GM21360 (cell line): ENCODE measurements around the gene KCNS1.

ENCODE experiments used
- ATAC-seq: cut with Tn5 transposase; IDR thresholded peaks from one replicate; pipeline ENCODE4 v1.9.1; 2021; ENCODE audit warnings: mild to moderate bottlenecking, moderate library complexity; ENCODE audit not compliant: unreplicated experiment

The KCNS1 gene

DNA sequence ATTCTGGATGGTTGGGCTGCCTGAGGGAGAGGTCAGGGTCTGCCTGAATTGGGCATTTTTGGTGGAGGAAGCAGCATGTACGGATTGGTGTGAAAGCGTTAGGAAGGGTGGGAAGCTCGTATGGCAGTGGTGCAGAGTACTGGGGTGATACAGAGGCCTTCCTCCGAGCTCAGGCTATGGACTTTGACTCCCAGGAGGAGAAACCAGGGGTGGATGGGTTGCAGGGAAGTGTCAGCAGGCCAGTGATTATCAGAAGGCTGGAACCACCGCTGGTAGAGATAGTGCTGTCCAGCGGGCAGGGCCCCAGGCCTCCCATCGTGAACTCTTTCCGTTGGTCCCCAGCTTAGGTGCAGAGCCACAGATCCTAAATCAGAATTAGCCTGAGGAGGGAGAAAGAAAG lies 8.7 kb upstream of the KCNS1 start:
- no peak for ATAC-seq

GRCh38 chr20:45105317-45105716 lies 4.4 kb upstream of the KCNS1 start:
- no peak for ATAC-seq

- no peak for ATAC-seq
These were observed 3.9 kb upstream of the KCNS1 start for GRCh38 chr20:45104786-45105185.

DNA sequence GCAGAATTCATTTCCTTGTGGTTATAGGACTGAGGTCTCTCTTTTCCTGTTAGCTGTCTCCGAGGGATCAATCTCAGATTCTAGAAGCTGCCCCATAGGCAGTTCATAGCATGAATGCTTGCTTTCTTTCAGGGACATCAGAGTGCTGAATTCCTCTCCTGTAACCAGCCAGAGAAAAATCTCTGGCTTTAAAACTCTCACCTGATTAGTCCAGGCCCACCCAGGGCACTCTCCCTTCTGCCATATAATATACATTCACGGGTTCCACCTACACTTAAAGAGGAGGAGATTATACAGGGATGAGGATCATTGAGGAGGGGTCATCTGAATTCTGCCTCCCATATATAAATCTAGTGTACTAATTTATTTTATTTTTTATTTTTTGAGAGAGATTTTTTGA lies 2.1 kb upstream of the KCNS1 start:
- no peak for ATAC-seq

- no peak for ATAC-seq
These were observed 465 bp upstream of the KCNS1 start for GRCh38 chr20:45101333-45101850.

GRCh38 chr20:45098103-45098773 lies 2.7 kb downstream of the KCNS1 start:
- ATAC-seq, result no peak

DNA sequence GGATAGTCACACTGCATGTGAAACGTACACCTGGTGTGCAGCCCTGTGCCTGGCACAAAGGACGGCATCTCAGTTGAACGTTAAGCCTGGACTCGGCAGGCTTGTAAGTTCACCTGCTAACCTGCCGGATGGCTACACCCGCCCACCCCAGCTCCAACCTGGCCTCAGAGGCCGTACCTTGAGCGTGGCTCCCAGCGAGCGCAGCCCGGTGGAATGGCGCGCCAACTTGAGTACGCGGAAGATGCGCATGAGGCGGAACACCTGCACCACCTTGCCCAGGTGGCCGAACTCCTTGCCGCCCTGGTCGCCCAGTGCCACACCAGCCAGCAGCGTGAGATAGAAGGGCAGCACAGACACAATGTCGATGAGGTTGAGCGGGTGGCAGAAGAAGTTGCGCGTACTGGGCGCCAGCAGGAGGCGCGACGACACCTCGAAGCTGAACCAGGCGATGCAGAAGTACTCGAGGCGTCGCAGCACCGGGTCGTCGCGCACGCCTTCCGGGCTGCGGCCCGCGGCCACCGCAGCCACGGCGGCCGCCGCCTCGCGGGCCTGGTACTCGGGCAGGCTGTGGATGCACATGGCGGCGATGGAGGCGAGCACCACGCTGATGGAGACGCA lies 3.3 kb downstream of the KCNS1 start:
- ATAC-seq, result no peak

GRCh38 chr20:45096781-45097180 lies 4.1 kb downstream of the KCNS1 start:
- ATAC-seq, result no peak

DNA sequence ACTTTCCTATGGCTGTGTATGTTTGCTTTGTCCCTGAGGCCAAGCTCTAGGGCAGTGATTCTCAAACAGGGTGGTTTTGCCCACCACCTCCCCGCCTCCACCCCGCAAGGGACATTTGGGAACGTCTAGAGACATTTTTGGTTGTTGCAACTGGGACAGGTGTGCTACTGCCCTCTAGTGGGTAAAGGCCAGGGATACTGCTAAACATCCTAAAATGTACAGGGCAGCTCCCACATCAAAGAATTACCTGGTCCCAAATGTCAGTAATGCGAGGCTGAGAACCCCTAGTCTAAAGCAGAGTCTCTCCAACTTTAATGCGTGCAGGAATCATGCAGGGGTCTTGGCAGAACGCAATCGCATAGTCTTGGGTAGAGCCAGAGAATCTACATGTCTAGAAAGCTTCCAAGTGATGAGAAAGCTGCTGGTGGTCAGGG lies 5.1 kb downstream of the KCNS1 start:
- ATAC-seq, result no peak

DNA sequence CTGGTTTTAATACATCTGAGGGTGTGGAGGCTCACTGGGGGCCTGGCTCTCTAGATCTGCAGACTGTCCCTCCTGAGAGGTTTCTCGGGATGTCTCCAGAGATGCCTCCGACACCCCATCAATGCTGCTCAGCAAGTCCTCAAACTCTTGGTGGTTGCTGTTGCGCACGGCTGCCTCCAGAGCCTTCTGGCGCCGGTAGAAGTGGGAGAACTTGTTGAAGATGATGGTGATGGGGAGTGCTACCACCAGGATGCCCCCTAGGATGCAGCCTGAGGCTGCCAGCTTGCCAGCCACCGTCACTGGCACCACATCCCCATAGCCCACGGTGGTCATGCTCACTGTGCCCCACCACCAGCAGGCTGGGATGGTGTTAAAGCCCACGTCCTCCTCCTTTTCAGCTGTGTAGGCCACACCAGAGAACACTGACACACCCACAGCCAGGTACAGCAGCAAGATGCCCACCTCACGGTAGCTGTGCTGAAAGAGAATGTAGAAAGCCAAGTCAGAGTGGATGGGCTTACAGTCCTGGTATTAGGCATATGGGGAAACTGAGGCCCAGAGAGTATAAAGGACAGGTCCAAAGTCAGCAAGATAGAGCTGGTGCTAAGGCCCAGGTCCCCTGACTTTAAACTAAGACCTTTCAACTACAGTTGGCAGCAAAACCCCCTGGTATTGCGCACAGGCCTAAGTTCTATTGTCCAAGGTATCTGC lies 5.9 kb downstream of the KCNS1 start:
- ATAC-seq, result no peak

DNA sequence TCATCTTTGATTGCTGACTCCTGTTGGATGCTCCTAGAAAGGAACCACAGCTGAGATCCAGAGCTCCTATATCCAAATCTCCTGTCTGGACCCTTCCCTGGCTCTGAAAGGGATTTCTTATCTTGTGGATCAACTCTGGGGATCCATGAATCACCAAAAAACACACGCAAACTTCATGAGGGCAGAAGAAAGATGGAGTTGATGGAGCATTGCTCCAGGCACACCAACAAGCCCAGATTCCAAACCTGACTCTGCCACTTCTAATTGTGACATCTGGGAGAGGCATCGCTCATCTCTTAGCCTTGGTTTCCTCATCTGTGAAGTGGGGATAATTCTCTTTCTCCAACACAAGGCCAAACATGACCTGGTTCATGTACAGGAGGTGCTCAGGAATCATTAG lies 6.7 kb downstream of the KCNS1 start:
- ATAC-seq, result no peak

GRCh38 chr20:45092898-45093297 lies 8.0 kb downstream of the KCNS1 start:
- no peak for ATAC-seq

DNA sequence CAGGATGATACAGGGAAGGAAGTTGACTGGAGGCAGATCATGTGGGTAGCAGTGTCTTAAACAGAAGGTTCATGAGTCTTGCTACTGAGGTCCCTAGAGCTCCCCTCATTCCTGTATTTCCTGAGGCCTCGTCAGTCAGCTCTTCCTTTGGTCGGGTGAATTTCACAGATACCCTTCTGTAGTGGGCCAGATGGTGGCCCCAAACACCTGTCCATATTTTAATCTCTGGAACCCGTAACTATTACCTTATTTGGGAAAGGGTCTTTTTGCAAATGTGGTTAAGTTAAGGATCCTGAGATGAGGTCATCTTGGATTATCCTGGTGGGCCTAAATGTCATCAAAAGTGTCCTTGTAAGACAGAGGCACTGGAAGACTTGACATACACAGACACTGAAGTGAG lies 9.6 kb downstream of the KCNS1 start:
- ATAC-seq, result no peak

- ATAC-seq, result no peak
These were observed 10.4 kb downstream of the KCNS1 start for GRCh38 chr20:45090481-45090880.

- no peak for ATAC-seq
These were observed 12.7 kb downstream of the KCNS1 start for GRCh38 chr20:45088247-45088646.

GRCh38 chr20:45087814-45088213 lies 13.1 kb downstream of the KCNS1 start:
- no peak for ATAC-seq

DNA sequence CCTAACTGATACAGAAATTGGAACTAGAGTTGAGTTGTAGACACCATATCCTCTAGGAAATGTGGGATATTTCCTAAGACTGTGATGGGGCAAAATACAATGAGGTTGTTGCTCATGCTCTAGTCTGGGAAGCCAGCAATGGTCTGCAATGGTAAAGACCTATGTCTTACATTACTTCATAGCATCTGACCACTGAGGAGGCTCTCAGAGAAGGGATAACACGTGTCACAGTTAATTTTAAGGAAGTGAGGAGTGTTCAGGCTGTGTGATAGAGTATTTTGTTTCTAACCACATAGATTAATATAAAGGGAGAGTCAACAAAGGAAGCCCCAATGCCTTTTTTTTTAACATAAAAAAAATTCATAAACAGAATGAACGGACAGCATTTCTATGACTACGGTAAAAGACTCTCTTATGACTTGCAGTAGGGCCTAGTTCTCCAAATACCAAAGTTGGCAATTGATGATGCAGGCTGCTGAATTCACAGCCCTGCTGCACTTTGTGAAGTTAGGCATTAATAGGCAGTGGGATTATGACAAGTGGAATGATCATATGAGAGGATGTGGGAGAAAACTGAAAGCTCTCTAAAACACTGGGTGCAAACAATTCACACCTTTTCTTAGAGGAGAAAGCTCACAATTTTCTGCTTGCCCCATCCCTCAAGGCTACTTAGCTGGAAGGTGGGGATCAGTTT lies 13.7 kb downstream of the KCNS1 start:
- ATAC-seq, result no peak

DNA sequence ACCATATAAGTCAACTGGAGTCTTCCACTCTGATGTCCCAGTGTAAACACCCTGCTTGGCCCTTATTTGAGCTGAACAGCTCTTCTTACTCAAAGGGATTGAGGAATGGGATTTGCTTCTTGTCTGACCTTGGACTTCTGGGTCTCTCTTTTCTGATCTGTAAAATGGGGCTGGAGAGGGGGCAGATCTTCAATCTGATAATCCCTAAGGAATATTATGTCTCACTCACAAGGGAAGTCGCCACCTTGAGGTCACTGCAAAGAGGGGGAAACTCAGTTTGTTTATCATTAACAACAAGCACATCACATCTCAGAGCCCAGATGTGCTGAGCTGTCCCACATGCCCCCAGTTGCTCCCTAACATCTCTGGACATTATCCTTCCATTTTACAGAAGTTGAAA lies 15.1 kb downstream of the KCNS1 start:
- ATAC-seq, result no peak

- ATAC-seq, result no peak
These were observed 15.6 kb downstream of the KCNS1 start for GRCh38 chr20:45085289-45085688.

DNA sequence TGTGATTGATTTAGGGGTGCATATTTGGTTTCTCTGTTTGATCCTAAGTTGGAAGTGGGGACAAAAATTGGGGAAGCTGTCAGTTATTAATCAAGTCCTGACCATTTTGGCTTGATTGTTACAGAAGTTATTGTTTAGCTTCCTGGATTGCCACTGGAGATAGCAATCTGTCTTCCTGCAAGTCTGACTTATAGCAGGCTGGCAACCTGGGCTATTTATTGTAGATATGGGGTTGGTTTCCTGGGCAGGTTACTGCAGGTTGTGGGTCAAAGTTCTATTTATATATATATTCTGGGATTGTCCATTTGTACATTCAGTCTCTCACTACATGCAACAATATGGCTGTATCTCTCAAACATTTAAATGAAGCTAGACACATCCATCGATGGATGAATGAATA lies 17.8 kb downstream of the KCNS1 start:
- ATAC-seq, result no peak

- ATAC-seq, result no peak
These were observed 18.5 kb downstream of the KCNS1 start for GRCh38 chr20:45082468-45082867.
